NCI-H446 (cell line): Measurements from ENCODE around the gene HDDC3.
"Not testable (repeated sequence)": the region's sequence is repeated elsewhere in the genome, so short reads cannot be mapped to it uniquely, and the experiment has no call there.

Experiments
- DNase-seq, 2 experiments: peaks; one replicate each; lab custom pipeline; 2025; lab: John Stamatoyannopoulos, UW

HDDC3 gene

GRCh38 chr15:90930861-90931574 is 1.3 kb downstream of the HDDC3 start:
- DNase-seq: no peak

- no peak for DNase-seq
Observed at GRCh38 chr15:90929246-90930019, 2.9 kb downstream of the HDDC3 start.

- DNase-seq: not testable (repeated sequence)
Observed at GRCh38 chr15:90928106-90928505, 4.2 kb downstream of the HDDC3 start.

- DNase-seq: not testable (repeated sequence)
Observed at GRCh38 chr15:90926766-90927165, 5.6 kb downstream of the HDDC3 start.

- no peak for DNase-seq
Observed at GRCh38 chr15:90924375-90924774, 8.0 kb downstream of the HDDC3 start.

- not testable (repeated sequence) for DNase-seq
Observed at GRCh38 chr15:90922712-90923322, 9.5 kb downstream of the HDDC3 start.

- DNase-seq: no peak
Observed at GRCh38 chr15:90921887-90922286, 10.5 kb downstream of the HDDC3 start.

GRCh38 chr15:90918835-90919234 is 13.5 kb downstream of the HDDC3 start:
- DNase-seq: no peak

GRCh38 chr15:90918034-90918788 is 14.1 kb downstream of the HDDC3 start:
- DNase-seq: no peak

- no peak for DNase-seq
Observed at GRCh38 chr15:90917569-90917968, 14.8 kb downstream of the HDDC3 start.

GRCh38 chr15:90916461-90916860 is 15.9 kb downstream of the HDDC3 start:
- DNase-seq: no peak

GRCh38 chr15:90915808-90916440 is 16.4 kb downstream of the HDDC3 start:
- no peak for DNase-seq

GRCh38 chr15:90915216-90915807 is 17.0 kb downstream of the HDDC3 start:
- no peak for DNase-seq

- no peak for DNase-seq
Observed at GRCh38 chr15:90914305-90915080, 17.9 kb downstream of the HDDC3 start.

GRCh38 chr15:90913398-90913944 is 18.9 kb downstream of the HDDC3 start:
- no peak for DNase-seq

- no peak for DNase-seq
Observed at GRCh38 chr15:90912770-90913075, 19.6 kb downstream of the HDDC3 start.

- DNase-seq: no peak
Observed at GRCh38 chr15:90911906-90912769, 20.2 kb downstream of the HDDC3 start.

GRCh38 chr15:90911302-90911623 is 21.1 kb downstream of the HDDC3 start:
- DNase-seq: no peak

GRCh38 chr15:90910441-90911301 is 21.7 kb downstream of the HDDC3 start:
- DNase-seq: no peak
